Mesenchymal stem cell (in vitro differentiated cells and primary cell): Measurements from ENCODE around the gene KCTD19. TPM values are rescaled to one million over a fixed set of nuclear protein-coding genes. Genes with fewer than 3 reads are reported as not detected.
"Not testable (repeated sequence)": the region's sequence is repeated elsewhere in the genome, so short reads cannot be mapped to it uniquely, and the experiment has no call there.

Experiments
- DNase-seq: peaks from one replicate; pipeline ENCODE4 v3.0.0-alpha.2; 2013
- H2AFZ ChIP-seq: one replicate; pipeline ENCODE4 v1.6.1; 2013; ENCODE audit warnings: low read depth, mild to moderate bottlenecking, control low read depth, inconsistent platforms, low read length, moderate library complexity
- H2AK5ac ChIP-seq: 2 replicates; pipeline ENCODE4 v1.6.1; 2013; ENCODE audit warnings: low read length, moderate library complexity, mild to moderate bottlenecking, inconsistent platforms; ENCODE audit not compliant: severe bottlenecking
- H2BK120ac ChIP-seq: one replicate; pipeline ENCODE4 v1.6.1; 2013; ENCODE audit warnings: low read depth, mild to moderate bottlenecking, inconsistent platforms, low read length, moderate library complexity
- H2BK12ac ChIP-seq, 2 experiments: one replicate each; pipeline ENCODE4 v1.6.1; 2013; ENCODE audit warnings: inconsistent platforms in 2 of 2, low read length in 2 of 2, mild to moderate bottlenecking in 2 of 2, moderate library complexity in 2 of 2, control low read depth in 1 of 2
- H2BK15ac ChIP-seq: one replicate; pipeline ENCODE4 v1.6.1; 2013; ENCODE audit warnings: mild to moderate bottlenecking, low read depth, inconsistent platforms; ENCODE audit not compliant: poor library complexity, severe bottlenecking
- H2BK5ac ChIP-seq: 2 replicates; pipeline ENCODE4 v1.6.1; 2013; ENCODE audit warnings: low read depth, mild to moderate bottlenecking, low read length, control low read depth, inconsistent platforms; ENCODE audit not compliant: poor library complexity, severe bottlenecking
- H3K14ac ChIP-seq, 2 experiments: one replicate each; pipeline ENCODE4 v1.6.1; 2013; ENCODE audit warnings: inconsistent platforms in 2 of 2, low read length in 2 of 2, control low read depth in 1 of 2, mild to moderate bottlenecking in 1 of 2, moderate library complexity in 1 of 2
- H3K18ac ChIP-seq, 2 experiments: one replicate each; pipeline ENCODE4 v1.6.1; 2013; ENCODE audit warnings: inconsistent platforms in 2 of 2, low read length in 2 of 2, control low read depth in 1 of 2, low read depth in 1 of 2, mild to moderate bottlenecking in 1 of 2
- H3K23ac ChIP-seq, 2 experiments: one replicate each; pipeline ENCODE4 v1.6.1; 2013; ENCODE audit warnings: inconsistent platforms in 2 of 2, low read length in 2 of 2, mild to moderate bottlenecking in 2 of 2, moderate library complexity in 2 of 2, control low read depth in 1 of 2
- H3K27ac ChIP-seq: 2 replicates; pipeline ENCODE4 v1.5.1; 2013; ENCODE audit warnings: mild to moderate bottlenecking, moderate library complexity, low read length, control low read depth, inconsistent platforms; ENCODE audit not compliant: poor library complexity, severe bottlenecking
- H3K27me3 ChIP-seq, 2 experiments: 2 replicates each; pipeline versions ENCODE4 v1.6.1 to v1.7.0; 2013; ENCODE audit warnings: low read length in 2 of 2, mild to moderate bottlenecking in 2 of 2, moderate library complexity in 2 of 2, control low read depth in 1 of 2, inconsistent platforms in 1 of 2; ENCODE audit not compliant: control insufficient read depth in 1 of 2, insufficient read depth in 1 of 2
- H3K36me3 ChIP-seq, 2 experiments: 2 replicates each; pipeline versions ENCODE4 v1.6.1 to v1.7.0; 2013; ENCODE audit warnings: low read length in 2 of 2, control low read depth in 1 of 2, inconsistent platforms in 1 of 2, low read depth in 1 of 2, mild to moderate bottlenecking in 1 of 2; ENCODE audit not compliant: insufficient read depth in 2 of 2, control insufficient read depth in 1 of 2
- H3K4ac ChIP-seq, 2 experiments: one replicate each; pipeline ENCODE4 v1.6.1; 2013; ENCODE audit warnings: inconsistent platforms in 2 of 2, low read length in 2 of 2, mild to moderate bottlenecking in 2 of 2, moderate library complexity in 2 of 2, control low read depth in 1 of 2, low read depth in 1 of 2
- H3K4me1 ChIP-seq: 2 replicates; pipeline ENCODE4 v1.6.1; 2013; ENCODE audit warnings: low read depth, low read length, control low read depth; ENCODE audit not compliant: control insufficient read depth, insufficient read depth
- H3K4me2 ChIP-seq: 2 replicates; pipeline ENCODE4 v1.6.1; 2013; ENCODE audit warnings: low read length, mild to moderate bottlenecking, inconsistent platforms; ENCODE audit not compliant: poor library complexity, severe bottlenecking
- H3K4me3 ChIP-seq, 2 experiments: 2 replicates each; pipeline versions ENCODE4 v1.5.1 to v1.7.0; 2013; ENCODE audit warnings: low read length in 2 of 2, mild to moderate bottlenecking in 2 of 2, control low read depth in 1 of 2, low read depth in 1 of 2; ENCODE audit not compliant: insufficient read depth in 1 of 2
- H3K79me1 ChIP-seq: replicated peaks from 2 replicates; pipeline ENCODE4 v1.6.1; 2013; ENCODE audit warnings: mild to moderate bottlenecking, control low read depth, low read length, inconsistent platforms; ENCODE audit not compliant: poor library complexity, severe bottlenecking
- H3K9ac ChIP-seq: 2 replicates; pipeline ENCODE4 v1.7.0; 2013; ENCODE audit warnings: mild to moderate bottlenecking, low read length, moderate library complexity
- H3K9me3 ChIP-seq: 2 replicates; pipeline ENCODE4 v1.7.0; 2013; ENCODE audit warnings: mild to moderate bottlenecking, low read length; ENCODE audit not compliant: control insufficient read depth
- H4K8ac ChIP-seq: one replicate; pipeline ENCODE4 v1.6.1; 2013; ENCODE audit warnings: inconsistent platforms, mild to moderate bottlenecking, low read length, moderate library complexity
- H4K91ac ChIP-seq: one replicate; pipeline ENCODE4 v1.6.1; 2013; ENCODE audit warnings: mild to moderate bottlenecking, low read length, inconsistent platforms
- WGBS: methylation state at CpG from one replicate; pipeline ENCODE4 v1.1.7; 2013; ENCODE audit warnings: mixed read lengths; 5-methylcytosine and 5-hydroxymethylcytosine counted together
- polyA plus RNA-seq, 2 experiments: library from polyadenylated mRNA; stranded (reverse); fragments of 200-250 nt; gene quantifications; one replicate each; pipeline ENCODE4 v1.2.3, GENCODE V29; 2013

The KCTD19 gene
- polyA plus RNA-seq (2013, experiment 1 of 2) = 0.12 TPM
- polyA plus RNA-seq (2013, experiment 2 of 2) = 0.01 TPM

DNA sequence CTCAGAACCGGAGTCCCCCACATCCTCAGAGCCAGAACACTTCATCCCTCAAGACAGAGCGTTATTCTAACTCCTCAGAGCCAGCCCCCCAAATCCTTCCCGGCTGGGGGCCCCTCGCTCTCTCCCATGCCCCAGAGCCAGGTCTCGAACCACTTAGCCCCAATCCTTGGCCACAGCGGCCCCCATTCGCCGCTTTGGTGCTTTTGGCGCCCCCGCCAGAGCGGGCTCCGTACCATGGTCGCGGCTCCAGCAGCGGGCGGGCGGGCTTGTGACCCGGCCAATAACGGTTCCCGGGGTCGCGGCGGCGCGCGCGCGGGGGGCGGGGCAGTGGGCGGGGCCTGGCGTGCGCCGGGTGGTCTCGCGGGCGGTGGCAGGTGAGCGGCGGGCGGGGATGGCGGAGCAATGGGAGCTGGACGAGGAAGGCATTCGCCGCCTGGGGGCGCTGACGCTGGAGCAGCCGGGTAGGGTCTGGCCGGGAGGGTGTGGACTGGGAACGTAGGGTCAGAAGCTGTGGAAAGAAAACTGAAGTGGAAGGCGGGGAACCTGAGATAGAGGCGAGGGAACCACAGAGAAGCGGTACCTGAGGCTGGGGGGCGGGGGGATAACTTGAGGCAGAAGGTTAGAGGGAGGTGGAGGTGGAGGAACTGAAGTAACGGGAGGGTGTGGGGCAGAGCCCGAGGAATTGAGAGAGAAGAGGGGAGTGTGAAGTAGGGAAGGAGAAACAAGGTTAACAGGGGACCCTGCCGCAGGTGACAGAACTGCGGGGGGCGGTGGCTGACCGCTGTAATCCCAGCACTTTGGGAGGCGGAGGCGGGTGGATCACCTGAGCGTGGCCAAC lies at the start of gene KCTD19, which contains the start of gene LRRC36:
Gene KCTD19, minus strand, starts transcription at position 270 of the 838 bp plus-strand sequence. Its CDS starts 34 bp downstream, at position 236.
Gene LRRC36, plus strand, starts transcription at position 344 of the 838 bp plus-strand sequence. Its CDS starts 48 bp downstream, at position 392.
- Histone ChIP-seq H3K27me3 (peaks cover 18 to 34% of the 10 kb centered on the region in 2 experiments), H3K4ac (peak within 1 kb of the TSS; percentile 2 to 26), H3K27ac (no peak within 1 kb of the TSS), H3K18ac (peak within 1 kb of the TSS; percentile 37 to 70), H3K4me1 (peaks cover 11% of the 10 kb centered on the region), H3K4me2 (peak within 1 kb of the TSS; percentile 41), H3K9me3 (no peaks in the 10 kb centered on the region), H4K91ac (peak within 1 kb of the TSS; percentile 14), H3K4me3 (peak within 1 kb of the TSS; percentile 47 to 71), H2AFZ (peak within 1 kb of the TSS; percentile 20), H2BK15ac (peak within 1 kb of the TSS; percentile 89), H2BK120ac (no peak within 1 kb of the TSS), H3K79me1 (no peaks in the 10 kb centered on the region), H3K9ac (peak within 1 kb of the TSS; percentile 72), H4K8ac (peak within 1 kb of the TSS; percentile 52), H3K36me3 (no peaks in the 10 kb centered on the region), H2AK5ac (no peak within 1 kb of the TSS), H2BK12ac (peak within 1 kb of the TSS in 1 of 2 experiments; percentile 24), H3K23ac (peak within 1 kb of the TSS in 1 of 2 experiments; percentile 9), H3K14ac (peak within 1 kb of the TSS in 1 of 2 experiments; percentile 62), H2BK5ac (no peak within 1 kb of the TSS)
- WGBS = 7% methylated on average over 60 of the region's 61 CpGs
- DNase-seq = peak; percentile 39

DNA sequence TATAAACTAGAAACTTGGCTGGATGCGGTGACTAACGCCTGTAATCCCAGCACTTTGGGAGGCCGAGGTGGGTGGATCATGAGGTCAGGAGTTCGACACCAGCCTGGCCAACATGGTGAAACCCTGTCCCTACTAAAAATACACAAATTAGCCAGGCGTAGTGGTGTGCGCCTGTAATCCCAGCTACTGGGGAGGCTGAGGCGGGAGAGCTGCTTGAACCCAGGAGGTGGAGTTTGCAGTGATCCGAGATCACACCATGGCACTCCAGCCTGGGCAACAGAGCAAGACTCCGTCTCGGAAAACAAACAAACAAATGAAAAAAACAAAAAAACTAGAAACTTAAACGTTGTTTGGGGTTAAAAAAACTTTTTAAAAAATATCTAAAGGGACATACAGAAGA lies 49.5 kb upstream of the KCTD19 start:
- DNase-seq, H3K79me1 ChIP-seq, H3K9me3 ChIP-seq, H3K4me1 ChIP-seq, H2AK5ac ChIP-seq, H3K14ac ChIP-seq, H4K8ac ChIP-seq, H2BK5ac ChIP-seq, H3K36me3 ChIP-seq, H3K23ac ChIP-seq, H2BK15ac ChIP-seq, H3K4ac ChIP-seq, H2BK12ac ChIP-seq, H2AFZ ChIP-seq, H3K4me3 ChIP-seq, H3K18ac ChIP-seq, H3K4me2 ChIP-seq, H3K9ac ChIP-seq, H2BK120ac ChIP-seq, H3K27ac ChIP-seq, H4K91ac ChIP-seq: not testable (repeated sequence)
- WGBS = 93% methylated on average over 7 of the region's 11 CpGs
- peaks cover 4 to 11% of the 10 kb centered on the region in 2 experiments for H3K27me3 ChIP-seq

DNA sequence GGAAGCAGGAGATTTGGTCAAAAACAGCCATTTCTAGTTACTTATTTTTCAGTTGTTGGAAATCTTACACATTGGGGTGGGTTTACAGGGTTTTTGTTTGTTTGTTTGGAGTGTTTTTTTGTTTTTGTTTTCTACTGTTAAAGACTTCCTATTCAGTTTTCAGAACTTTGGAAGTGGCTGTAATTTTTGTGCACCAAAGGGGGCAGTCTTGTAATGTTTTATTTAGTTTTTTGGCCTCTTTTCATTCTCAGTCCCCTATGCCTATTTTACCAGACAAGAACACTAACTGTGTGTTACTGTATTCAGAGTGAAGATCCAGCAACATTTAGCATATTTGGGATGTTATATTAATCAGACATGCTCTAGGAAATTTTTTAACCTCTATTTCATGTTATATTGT lies 46.1 kb upstream of the KCTD19 start:
- no peak overlapping the region for H3K23ac ChIP-seq
- H3K4me3 ChIP-seq = no peak overlapping the region
- no peak overlapping the region for H2BK15ac ChIP-seq
- H3K4me2 ChIP-seq = no peak overlapping the region
- H3K18ac ChIP-seq = no peak overlapping the region
- H2AFZ ChIP-seq = no peak overlapping the region
- DNase-seq = peak; percentile 34
- H4K8ac ChIP-seq = no peak overlapping the region
- no peak overlapping the region for H2AK5ac ChIP-seq
- H3K9ac ChIP-seq = no peak overlapping the region
- H3K36me3 ChIP-seq = no peaks in the 10 kb centered on the region
- no peaks in the 10 kb centered on the region for H3K79me1 ChIP-seq
- H3K4ac ChIP-seq = no peak overlapping the region
- peaks cover 34 to 41% of the 10 kb centered on the region in 2 experiments for H3K27me3 ChIP-seq
- H3K4me1 ChIP-seq = no peaks in the 10 kb centered on the region
- no peak overlapping the region for H4K91ac ChIP-seq
- H3K9me3 ChIP-seq = no peaks in the 10 kb centered on the region
- no peak overlapping the region for H2BK5ac ChIP-seq
- H2BK120ac ChIP-seq = no peak overlapping the region
- no peak overlapping the region for H3K27ac ChIP-seq
- H3K14ac ChIP-seq = no peak overlapping the region
- no peak overlapping the region for H2BK12ac ChIP-seq

DNA sequence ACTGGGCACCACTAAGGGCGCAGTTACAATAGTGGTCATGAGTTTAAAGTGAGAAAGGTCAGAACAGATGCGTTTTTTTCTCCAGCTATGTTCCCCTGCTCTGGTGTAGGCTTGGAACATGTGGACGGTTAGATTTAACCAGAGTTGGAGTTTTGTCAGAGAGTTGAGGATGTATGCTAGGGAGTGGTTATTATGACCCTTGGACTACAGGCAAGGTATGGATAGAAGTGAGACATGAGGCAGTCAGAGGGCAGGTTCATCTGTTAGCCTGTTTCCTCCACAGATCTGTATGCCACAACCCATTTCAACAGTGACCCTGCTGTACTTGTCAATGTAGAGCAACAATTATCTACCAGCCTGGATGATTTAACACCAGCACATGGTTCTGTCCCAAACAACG lies 44.1 kb upstream of the KCTD19 start:
- Histone ChIP-seq H3K27me3 (peaks cover 39 to 43% of the 10 kb centered on the region in 2 experiments), H3K18ac (no peak overlapping the region), H3K14ac (no peak overlapping the region), H3K4me2 (no peak overlapping the region), H3K4me1 (no peaks in the 10 kb centered on the region), H3K23ac (no peak overlapping the region), H3K9ac (no peak overlapping the region), H3K9me3 (no peaks in the 10 kb centered on the region), H2AFZ (no peak overlapping the region), H2AK5ac (no peak overlapping the region), H2BK15ac (no peak overlapping the region), H2BK5ac (no peak overlapping the region), H4K91ac (peak overlapping the region; percentile 39), H4K8ac (no peak overlapping the region), H2BK120ac (no peak overlapping the region), H3K27ac (no peak overlapping the region), H3K4me3 (no peak overlapping the region), H3K36me3 (no peaks in the 10 kb centered on the region), H2BK12ac (no peak overlapping the region), H3K79me1 (no peaks in the 10 kb centered on the region), H3K4ac (no peak overlapping the region)
- no peak for DNase-seq
- WGBS = 86% methylated on average over 4 of the region's 4 CpGs
